ENCODE data around the gene VCX3A. TPM values are rescaled to one million over a fixed set of nuclear protein-coding genes. Genes with fewer than 3 reads are reported as not detected.

Gene VCX3A
- polyA plus RNA-seq, 1 of the 3 experiments (the other 2 are of a cell fraction) = not detected

DNA sequence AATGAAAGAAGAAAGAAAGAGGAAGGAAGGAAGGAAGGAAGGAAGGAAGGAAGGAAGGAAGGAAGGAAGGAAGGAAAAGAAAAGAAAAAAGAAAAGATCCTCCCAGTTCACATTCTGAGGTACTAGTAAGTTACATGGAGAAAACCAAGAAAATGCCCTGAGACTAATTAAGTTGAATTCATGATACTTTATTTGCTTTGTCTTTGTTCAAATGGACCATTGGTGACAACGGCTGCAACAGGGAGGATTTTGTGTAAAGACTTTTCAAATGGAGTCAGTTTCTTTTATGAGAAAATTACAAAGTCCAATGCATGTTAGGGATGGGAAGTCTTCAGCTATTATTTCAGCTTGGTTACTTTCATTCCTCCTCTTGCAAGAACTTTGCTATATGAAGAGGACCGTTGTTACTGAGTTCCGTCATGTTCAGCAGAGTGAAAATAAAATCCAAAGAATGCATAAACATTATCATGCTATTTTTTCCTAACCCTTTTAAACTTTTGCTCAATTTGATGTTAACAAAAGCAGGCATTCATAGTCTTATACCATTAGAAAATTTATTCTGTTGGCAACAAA, 8.3 kb downstream of the VCX3A start:
- Histone ChIP-seq H2AFZ (ENCODE audit: low read depth) (no peak overlapping the region), H3K9ac (no peak overlapping the region), H3K27ac (ENCODE audit: low read depth in 2 of 2, low read length in 1 of 2) (no peak overlapping the region), H3K4me2 (no peak overlapping the region), H3K79me2 (ENCODE audit: insufficient read depth) (no peaks in the 10 kb centered on the region), H3F3A (replicated peaks; ENCODE audit: insufficient read depth) (no peaks in the 10 kb centered on the region), H3K4me3 (ENCODE audit: low read depth in 2 of 2, low read length in 1 of 2) (no peak overlapping the region), H3K27me3 (ENCODE audit: insufficient read depth) (no peaks in the 10 kb centered on the region), H3K9me2 (no peaks in the 10 kb centered on the region), H3K9me3 (no peaks in the 10 kb centered on the region), H3K4me1 (ENCODE audit: control insufficient read depth in 1 of 2, insufficient read depth in 2 of 2, low read depth in 1 of 2, low read length in 1 of 2) (no peaks in the 10 kb centered on the region), H3K36me3 (replicated peaks in 1 of 2; ENCODE audit: control insufficient read depth in 1 of 2, insufficient read depth in 2 of 2, low read length in 1 of 2) (no peaks in the 10 kb centered on the region), H4K20me1 (ENCODE audit: insufficient read depth) (no peaks in the 10 kb centered on the region)
- ChIA-PET CTCF (no interaction called here), POLR2A (no interaction called here)
- DNase-seq = no peak
- 16% methylated on average over 3 of the region's 3 CpGs for WGBS (ENCODE audit: low lambda C conversion rate)
- TF ChIP-seq RAD21 (IDR thresholded peaks at IDR 0.05; ENCODE audit: low read length) (no peak), CTCF (IDR thresholded peaks at IDR 0.05) (no peak), FOSL2 (IDR thresholded peaks at IDR 0.05; ENCODE audit: borderline replicate concordance, low read depth) (no peak), TCF12 (IDR thresholded peaks at IDR 0.05) (no peak), REST (IDR thresholded peaks at IDR 0.05; ENCODE audit: low read depth, low read length) (no peak), USF2 (IDR thresholded peaks at IDR 0.05; ENCODE audit: borderline replicate concordance, low read depth, low read length) (no peak), EZH2phosphoT487 (IDR thresholded peaks at IDR 0.05; ENCODE audit: borderline replicate concordance, low read depth) (no peak), NFIC (IDR thresholded peaks at IDR 0.05; ENCODE audit: borderline replicate concordance) (no peak), EP300 (IDR thresholded peaks at IDR 0.05; ENCODE audit: borderline replicate concordance in 1 of 2, low read depth in 1 of 2, low read length in 1 of 2) (no peak), RCOR1 (IDR thresholded peaks at IDR 0.05; ENCODE audit: low read length) (no peak), POLR2AphosphoS5 (IDR thresholded peaks at IDR 0.05; ENCODE audit: low read depth, low read length) (no peak), TAF1 (IDR thresholded peaks at IDR 0.05; ENCODE audit: borderline replicate concordance, low read depth, low read length) (no peak), ELF1 (IDR thresholded peaks at IDR 0.05) (no peak), SIN3A (IDR thresholded peaks at IDR 0.05; ENCODE audit: borderline replicate concordance, low read depth, low read length) (no peak), RFX5 (IDR thresholded peaks at IDR 0.05; ENCODE audit: low read length) (no peak), MXI1 (IDR thresholded peaks at IDR 0.05; ENCODE audit: low read depth, low read length) (no peak), FOXJ3 (CRISPR knock-in tag; IDR thresholded peaks at IDR 0.05) (no peak), RXRA (IDR thresholded peaks at IDR 0.05; ENCODE audit: borderline replicate concordance, low read depth) (no peak), CHD2 (IDR thresholded peaks at IDR 0.05; ENCODE audit: low read length, partially characterized antibody) (no peak)
- TF ChIP-seq, protein P1, sequence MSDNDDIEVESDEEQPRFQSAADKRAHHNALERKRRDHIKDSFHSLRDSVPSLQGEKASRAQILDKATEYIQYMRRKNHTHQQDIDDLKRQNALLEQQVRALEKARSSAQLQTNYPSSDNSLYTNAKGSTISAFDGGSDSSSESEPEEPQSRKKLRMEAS (IDR thresholded peaks at IDR 0.05; ENCODE audit: low read depth) = no peak

All from SK-N-SH (cell line).